WERI-Rb-1 (cell line): ENCODE data around the gene FIGN.

Experiments used
- DNase-seq: peaks from one replicate; pipeline ENCODE4 v3.0.0-alpha.2; 2020
- H3K27ac ChIP-seq: fragments of 250-450 bp; sonication (Bioruptor Pico); 2 replicates; pipeline ENCODE4 v1.5.1; 2020; ENCODE audit warnings: mild to moderate bottlenecking, moderate library complexity
- H3K27me3 ChIP-seq: fragments of 250-450 bp; sonication (Bioruptor Pico); 2 replicates; pipeline ENCODE4 v1.5.1; 2021; ENCODE audit warnings: mild to moderate bottlenecking, low read depth, moderate library complexity; ENCODE audit not compliant: insufficient read depth, severe bottlenecking
- H3K36me3 ChIP-seq: fragments of 250-450 bp; sonication (Bioruptor Pico); 2 replicates; pipeline ENCODE4 v1.5.1; 2020; ENCODE audit warnings: mild to moderate bottlenecking, moderate library complexity
- H3K4me3 ChIP-seq: 2 replicates; pipeline ENCODE4 v1.5.1; 2011; ENCODE audit warnings: low read depth, mild to moderate bottlenecking, control low read depth, low read length
- H3K9me3 ChIP-seq: fragments of 250-450 bp; sonication (Bioruptor Pico); 2 replicates; pipeline ENCODE4 v1.5.1; 2021; ENCODE audit warnings: mild to moderate bottlenecking, moderate library complexity; ENCODE audit not compliant: severe bottlenecking
- CTCF ChIP-seq: IDR thresholded peaks from 2 replicates; pipeline ENCODE4 v1.5.1; 2011; ENCODE audit warnings: low read depth, mild to moderate bottlenecking, control low read depth, inconsistent platforms, low read length

The FIGN gene

GRCh38 chr2:163717993-163718680 is 17.7 kb downstream of the FIGN start:
- Histone ChIP-seq H3K27me3 (no peaks in the 10 kb centered on the region), H3K27ac (no peak overlapping the region), H3K36me3 (no peaks in the 10 kb centered on the region), H3K4me3 (no peak overlapping the region), H3K9me3 (no peaks in the 10 kb centered on the region)
- no peak for DNase-seq
- TF ChIP-seq CTCF = no peak

GRCh38 chr2:163717515-163717914 is 18.3 kb downstream of the FIGN start:
- no peak overlapping the region for H3K4me3 ChIP-seq
- TF ChIP-seq CTCF = no peak
- H3K27me3 ChIP-seq = no peaks in the 10 kb centered on the region
- DNase-seq = no peak
- H3K9me3 ChIP-seq = no peaks in the 10 kb centered on the region
- H3K36me3 ChIP-seq = no peaks in the 10 kb centered on the region
- no peak overlapping the region for H3K27ac ChIP-seq

- DNase-seq = no peak
- Histone ChIP-seq H3K36me3 (no peaks in the 10 kb centered on the region), H3K27me3 (no peaks in the 10 kb centered on the region), H3K4me3 (no peak overlapping the region), H3K27ac (no peak overlapping the region), H3K9me3 (no peaks in the 10 kb centered on the region)
- no peak for TF ChIP-seq CTCF
These were observed 19.7 kb downstream of the FIGN start for GRCh38 chr2:163716101-163716500.

- H3K27ac ChIP-seq = no peak overlapping the region
- no peaks in the 10 kb centered on the region for H3K9me3 ChIP-seq
- H3K4me3 ChIP-seq = no peak overlapping the region
- TF ChIP-seq CTCF = no peak
- no peak for DNase-seq
- no peaks in the 10 kb centered on the region for H3K36me3 ChIP-seq
- H3K27me3 ChIP-seq = no peaks in the 10 kb centered on the region
These were observed 20.1 kb downstream of the FIGN start for GRCh38 chr2:163715668-163716067.

- no peaks in the 10 kb centered on the region for H3K9me3 ChIP-seq
- TF ChIP-seq CTCF = no peak
- no peaks in the 10 kb centered on the region for H3K27me3 ChIP-seq
- DNase-seq = no peak
- H3K36me3 ChIP-seq = no peaks in the 10 kb centered on the region
- no peak overlapping the region for H3K27ac ChIP-seq
- H3K4me3 ChIP-seq = no peak overlapping the region
These were observed 20.6 kb downstream of the FIGN start for GRCh38 chr2:163715199-163715598.
